Hair follicle dermal papilla cell (primary cell): ENCODE results near the gene PLEKHA7. TPM values are rescaled to one million over a fixed set of nuclear protein-coding genes. Genes with fewer than 3 reads are reported as not detected.

ENCODE experiments used
- total RNA-seq: library from RNA; depleted of rRNA; stranded (reverse); fragments of >200 nt; gene quantifications from 2 replicates; pipeline ENCODE4 v1.2.3, GENCODE V29; 2012

PLEKHA7 gene, protein sequence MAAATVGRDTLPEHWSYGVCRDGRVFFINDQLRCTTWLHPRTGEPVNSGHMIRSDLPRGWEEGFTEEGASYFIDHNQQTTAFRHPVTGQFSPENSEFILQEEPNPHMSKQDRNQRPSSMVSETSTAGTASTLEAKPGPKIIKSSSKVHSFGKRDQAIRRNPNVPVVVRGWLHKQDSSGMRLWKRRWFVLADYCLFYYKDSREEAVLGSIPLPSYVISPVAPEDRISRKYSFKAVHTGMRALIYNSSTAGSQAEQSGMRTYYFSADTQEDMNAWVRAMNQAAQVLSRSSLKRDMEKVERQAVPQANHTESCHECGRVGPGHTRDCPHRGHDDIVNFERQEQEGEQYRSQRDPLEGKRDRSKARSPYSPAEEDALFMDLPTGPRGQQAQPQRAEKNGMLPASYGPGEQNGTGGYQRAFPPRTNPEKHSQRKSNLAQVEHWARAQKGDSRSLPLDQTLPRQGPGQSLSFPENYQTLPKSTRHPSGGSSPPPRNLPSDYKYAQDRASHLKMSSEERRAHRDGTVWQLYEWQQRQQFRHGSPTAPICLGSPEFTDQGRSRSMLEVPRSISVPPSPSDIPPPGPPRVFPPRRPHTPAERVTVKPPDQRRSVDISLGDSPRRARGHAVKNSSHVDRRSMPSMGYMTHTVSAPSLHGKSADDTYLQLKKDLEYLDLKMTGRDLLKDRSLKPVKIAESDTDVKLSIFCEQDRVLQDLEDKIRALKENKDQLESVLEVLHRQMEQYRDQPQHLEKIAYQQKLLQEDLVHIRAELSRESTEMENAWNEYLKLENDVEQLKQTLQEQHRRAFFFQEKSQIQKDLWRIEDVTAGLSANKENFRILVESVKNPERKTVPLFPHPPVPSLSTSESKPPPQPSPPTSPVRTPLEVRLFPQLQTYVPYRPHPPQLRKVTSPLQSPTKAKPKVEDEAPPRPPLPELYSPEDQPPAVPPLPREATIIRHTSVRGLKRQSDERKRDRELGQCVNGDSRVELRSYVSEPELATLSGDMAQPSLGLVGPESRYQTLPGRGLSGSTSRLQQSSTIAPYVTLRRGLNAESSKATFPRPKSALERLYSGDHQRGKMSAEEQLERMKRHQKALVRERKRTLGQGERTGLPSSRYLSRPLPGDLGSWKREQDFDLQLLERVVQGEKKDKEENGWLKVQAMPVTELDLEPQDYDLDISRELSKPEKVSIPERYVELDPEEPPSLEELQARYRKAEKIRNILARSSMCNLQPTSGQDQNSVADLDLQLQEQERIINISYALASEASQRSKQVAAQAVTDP
- 0.32 and 0.61 TPM in 2 replicates for total RNA-seq

DNA sequence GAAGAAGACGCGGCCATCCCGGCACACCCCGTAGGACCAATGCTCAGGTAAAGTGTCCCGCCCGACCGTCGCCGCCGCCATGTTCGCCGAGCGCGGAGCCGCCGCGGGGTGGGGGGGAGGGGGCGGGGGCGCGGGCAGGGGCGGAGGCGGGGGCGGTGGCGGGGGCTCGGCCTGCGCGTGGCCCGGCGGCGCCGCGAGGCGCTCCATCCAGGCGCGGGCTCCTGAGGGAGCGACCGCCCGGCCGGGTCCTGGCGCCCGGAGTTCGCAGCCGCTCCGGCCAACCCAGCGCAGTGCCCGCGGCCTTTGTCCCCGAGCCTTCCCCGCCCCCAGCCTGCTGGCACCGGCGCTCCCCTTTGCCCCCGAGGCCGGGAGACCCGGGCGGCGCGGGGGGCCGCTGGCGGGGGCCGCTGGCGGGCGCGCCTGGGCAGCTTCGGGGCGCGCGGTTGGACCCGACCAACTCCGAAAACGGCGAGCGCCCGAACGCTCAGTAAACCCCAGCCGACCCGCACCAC is at the start of gene PLEKHA7:
Gene PLEKHA7 (minus strand): TSS at position 94 of the 512 bp plus-strand sequence. CDS start 13 bp downstream, at position 81.

DNA sequence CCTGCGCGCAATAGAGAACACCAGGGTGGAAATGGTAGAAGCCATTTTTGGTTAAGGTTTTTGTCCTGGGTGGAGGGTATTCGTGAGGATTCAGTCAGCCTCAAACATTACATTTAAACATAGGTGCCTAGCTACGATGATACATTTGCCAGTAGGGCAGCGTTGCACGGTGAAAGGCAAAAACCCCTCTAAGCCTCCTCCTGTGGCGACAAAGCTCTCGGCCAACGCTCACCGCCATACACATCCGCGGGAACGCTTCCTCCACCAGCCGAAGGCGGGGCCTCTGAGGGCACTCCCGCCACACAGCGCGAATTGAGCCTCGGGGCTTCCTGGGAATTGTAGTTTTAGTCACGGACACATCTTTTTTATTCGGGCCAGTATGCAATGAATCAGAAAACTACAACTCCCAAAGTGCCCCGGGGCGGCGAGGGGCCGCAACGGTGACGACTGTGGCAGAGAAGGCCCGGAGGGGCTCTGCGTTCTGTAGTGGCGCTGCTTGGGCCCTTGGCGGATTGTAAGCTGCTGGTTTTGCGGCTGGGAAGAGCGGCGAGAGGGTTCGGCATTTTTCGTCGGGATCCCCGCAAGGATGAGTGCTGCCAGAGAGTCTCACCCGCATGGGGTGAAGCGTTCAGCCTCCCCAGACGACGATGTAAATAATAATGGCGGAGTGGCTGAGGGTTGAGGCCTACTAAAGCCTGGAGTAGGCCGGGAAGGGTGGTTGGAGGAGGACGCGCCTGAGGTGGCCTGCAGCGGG is 275.8 kb downstream of the PLEKHA7 start, which contains the start of gene C11orf58:
Gene C11orf58 (plus strand): TSS at position 455 of the 754 bp plus-strand sequence. CDS start 132 bp downstream, at position 587.

Other genes with a start within 250 kb of the PLEKHA7 start
- 369 and 389 TPM in 2 replicates for gene RPS13, start 63.3 kb upstream of the PLEKHA7 start, total RNA-seq
- gene PIK3C2A, start 193.6 kb upstream of the PLEKHA7 start, total RNA-seq: 45.5 and 63.6 TPM in 2 replicates